Kidney epithelial cell (primary cell): ENCODE data around the gene SMCO1. TPM values are rescaled to one million over a fixed set of nuclear protein-coding genes. Genes with fewer than 3 reads are reported as not detected.
"Not testable (repeated sequence)": the region's sequence is repeated elsewhere in the genome, so short reads cannot be mapped to it uniquely, and the experiment has no call there.

Experiments
- DNase-seq: peaks from one replicate; pipeline ENCODE4 v3.0.0-alpha.2; 2010; ENCODE audit warnings: low read depth
- H3K27me3 ChIP-seq: 2 replicates; pipeline ENCODE4 v1.6.0; 2011; ENCODE audit warnings: low read length; ENCODE audit not compliant: control insufficient read depth, insufficient read depth
- H3K36me3 ChIP-seq: 2 replicates; pipeline ENCODE4 v1.5.1; 2011; ENCODE audit warnings: low read length; ENCODE audit not compliant: control insufficient read depth, insufficient read depth
- H3K4me3 ChIP-seq: 2 replicates; pipeline ENCODE4 v1.5.1; 2011; ENCODE audit warnings: low read depth, mild to moderate bottlenecking, control low read depth, low read length
- CTCF ChIP-seq: IDR thresholded peaks from 2 replicates; pipeline ENCODE4 v1.5.1; 2011; ENCODE audit warnings: mild to moderate bottlenecking, moderate library complexity, low read length, control low read depth, inconsistent platforms; ENCODE audit not compliant: insufficient read depth, poor library complexity, severe bottlenecking
- total RNA-seq: library from RNA; depleted of rRNA; stranded (reverse); fragments of >200 nt; gene quantifications from 2 replicates; pipeline ENCODE4 v1.2.3, GENCODE V29; 2015

SMCO1 gene
- total RNA-seq, 1 donor from 2014 or later, result not detected

- no peaks in the 10 kb centered on the region for H3K36me3 ChIP-seq
Observed at GRCh38 chr3:196463804-196464203, 51.3 kb downstream of the SMCO1 start.

GRCh38 chr3:196463478-196463756, 51.7 kb downstream of the SMCO1 start:
- DNase-seq, result no peak
- Histone ChIP-seq H3K36me3 (no peaks in the 10 kb centered on the region), H3K27me3 (no peaks in the 10 kb centered on the region), H3K4me3 (no peak overlapping the region)
- no peak for TF ChIP-seq CTCF

More at GRCh38 chr3:196463804-196464203, 51.3 kb downstream of the SMCO1 start:
- no peak for TF ChIP-seq CTCF
- no peak overlapping the region for H3K4me3 ChIP-seq
- no peak for DNase-seq
- H3K27me3 ChIP-seq, result no peaks in the 10 kb centered on the region

- not testable (repeated sequence) for H3K4me3 ChIP-seq, DNase-seq, H3K36me3 ChIP-seq, H3K27me3 ChIP-seq
Observed at GRCh38 chr3:196462680-196463477, 52.3 kb downstream of the SMCO1 start.

- DNase-seq, result no peak
- no peak for TF ChIP-seq CTCF
- no peaks in the 10 kb centered on the region for H3K36me3 ChIP-seq
- no peaks in the 10 kb centered on the region for H3K27me3 ChIP-seq
- no peak overlapping the region for H3K4me3 ChIP-seq
Observed at GRCh38 chr3:196458063-196458462, 57.1 kb downstream of the SMCO1 start.

- not testable (repeated sequence) for DNase-seq, H3K27me3 ChIP-seq, H3K4me3 ChIP-seq, H3K36me3 ChIP-seq
Observed at GRCh38 chr3:196457470-196457869, 57.7 kb downstream of the SMCO1 start.

Other genes with a start within 250 kb of the SMCO1 start
- 58.3 and 62.7 TPM in 2 replicates for gene PCYT1A, start 227.6 kb downstream of the SMCO1 start, total RNA-seq
- gene DYNLT2B, start 197.1 kb downstream of the SMCO1 start, total RNA-seq, result 15.7 and 28.2 TPM in 2 replicates
- gene TM4SF19, start 177.0 kb downstream of the SMCO1 start, total RNA-seq, result 3.5 and 7.8 TPM in 2 replicates
- gene UBXN7, start 82.9 kb downstream of the SMCO1 start, total RNA-seq, result 13.0 and 16.4 TPM in 2 replicates
- 10.9 and 11.7 TPM in 2 replicates for gene RNF168, start 11.6 kb downstream of the SMCO1 start, total RNA-seq
- gene WDR53, start 53.2 kb upstream of the SMCO1 start, total RNA-seq, result 7.3 and 8.9 TPM in 2 replicates
- gene FBXO45, start 53.3 kb upstream of the SMCO1 start, total RNA-seq, result 8.8 and 10.3 TPM in 2 replicates
- gene NRROS, start 124.3 kb upstream of the SMCO1 start, total RNA-seq, result 1.8 and 2.5 TPM in 2 replicates
- gene CEP19, start 196.9 kb upstream of the SMCO1 start, total RNA-seq, result 1.0 and 3.1 TPM in 2 replicates
- 15.7 and 17.8 TPM in 2 replicates for gene PIGX, start 197.0 kb upstream of the SMCO1 start, total RNA-seq
- 50.6 and 51.4 TPM in 2 replicates for gene PAK2, start 224.5 kb upstream of the SMCO1 start, total RNA-seq